ENCODE data around the gene HPN.
"Not testable (repeated sequence)": the region's sequence is repeated elsewhere in the genome, so short reads cannot be mapped to it uniquely, and the experiment has no call there.

HPN gene

DNA sequence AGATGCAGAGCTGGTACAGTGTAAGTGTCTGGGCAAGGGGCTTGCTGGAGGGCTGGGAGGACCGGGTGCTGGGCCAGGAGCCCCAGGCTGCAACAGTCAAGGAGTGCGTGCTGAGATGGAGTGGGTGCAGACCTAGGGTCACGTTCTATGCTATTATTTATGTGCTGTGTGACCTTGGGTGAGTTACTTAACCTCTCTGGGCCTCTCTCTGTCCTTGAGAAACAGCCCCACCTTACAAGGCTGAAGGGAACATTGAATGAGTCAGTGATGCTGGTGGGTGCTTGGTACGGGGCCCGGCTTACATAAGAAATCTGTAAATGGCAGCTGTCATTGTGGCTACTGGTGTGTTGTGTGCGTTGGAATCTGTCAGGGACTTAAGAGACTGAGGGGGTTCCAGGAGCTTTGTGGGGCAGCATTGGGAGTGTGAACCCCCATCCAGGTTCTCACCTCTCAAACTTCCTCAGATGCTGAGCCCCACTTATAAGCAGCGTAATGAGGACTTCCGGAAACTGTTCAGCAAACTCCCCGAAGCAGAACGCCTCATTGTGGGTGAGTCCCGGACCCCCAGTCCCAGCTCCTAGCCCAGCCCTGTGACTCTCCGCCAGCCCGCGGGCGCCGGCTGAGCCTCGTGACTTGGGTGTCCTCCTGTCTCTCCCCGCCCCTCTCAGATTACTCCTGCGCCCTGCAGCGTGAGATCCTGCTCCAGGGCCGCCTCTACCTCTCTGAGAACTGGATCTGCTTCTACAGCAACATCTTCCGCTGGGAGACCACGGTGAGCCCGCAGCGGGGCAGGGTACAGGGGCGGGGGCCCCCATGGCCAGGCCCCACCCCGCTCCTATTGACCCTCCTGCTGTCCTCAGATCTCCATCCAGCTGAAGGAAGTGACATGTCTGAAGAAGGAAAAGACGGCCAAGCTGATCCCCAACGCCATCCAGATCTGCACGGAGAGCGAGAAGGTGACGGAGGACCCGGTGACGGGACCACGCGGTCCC lies 31.8 kb upstream of the HPN start:
- no peak for DNase-seq (ENCODE audit: low read depth in 3 of 3)

DNA sequence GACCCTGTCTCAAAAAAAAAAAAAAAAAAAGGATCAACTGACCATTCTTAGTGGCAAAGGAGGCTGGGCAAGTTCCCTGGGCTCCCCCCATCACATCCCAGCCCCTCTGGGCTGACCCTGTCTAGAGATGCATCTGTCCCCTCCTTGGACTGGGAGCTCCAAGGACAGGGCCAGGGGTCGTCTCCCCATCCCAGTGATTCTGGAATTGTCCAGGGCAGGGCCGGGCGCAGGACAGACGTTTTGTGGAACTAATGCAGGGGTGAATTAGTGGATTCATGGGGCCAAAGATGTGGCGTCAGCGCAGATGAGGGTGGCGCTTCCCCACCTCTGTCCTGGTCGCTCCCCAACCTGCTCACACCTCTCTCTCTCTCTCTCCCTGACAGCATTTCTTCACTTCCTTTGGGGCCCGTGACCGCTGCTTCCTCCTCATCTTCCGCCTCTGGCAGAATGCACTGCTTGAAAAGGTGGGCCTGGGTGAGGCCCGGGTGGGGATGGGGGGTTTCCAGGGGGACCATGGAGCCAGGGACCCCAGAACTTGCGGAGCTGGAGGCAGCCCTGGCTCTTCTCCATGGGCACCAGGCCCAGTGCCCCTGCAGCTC lies 30.3 kb upstream of the HPN start:
- no peak for DNase-seq (ENCODE audit: low read depth in 3 of 3)

DNA sequence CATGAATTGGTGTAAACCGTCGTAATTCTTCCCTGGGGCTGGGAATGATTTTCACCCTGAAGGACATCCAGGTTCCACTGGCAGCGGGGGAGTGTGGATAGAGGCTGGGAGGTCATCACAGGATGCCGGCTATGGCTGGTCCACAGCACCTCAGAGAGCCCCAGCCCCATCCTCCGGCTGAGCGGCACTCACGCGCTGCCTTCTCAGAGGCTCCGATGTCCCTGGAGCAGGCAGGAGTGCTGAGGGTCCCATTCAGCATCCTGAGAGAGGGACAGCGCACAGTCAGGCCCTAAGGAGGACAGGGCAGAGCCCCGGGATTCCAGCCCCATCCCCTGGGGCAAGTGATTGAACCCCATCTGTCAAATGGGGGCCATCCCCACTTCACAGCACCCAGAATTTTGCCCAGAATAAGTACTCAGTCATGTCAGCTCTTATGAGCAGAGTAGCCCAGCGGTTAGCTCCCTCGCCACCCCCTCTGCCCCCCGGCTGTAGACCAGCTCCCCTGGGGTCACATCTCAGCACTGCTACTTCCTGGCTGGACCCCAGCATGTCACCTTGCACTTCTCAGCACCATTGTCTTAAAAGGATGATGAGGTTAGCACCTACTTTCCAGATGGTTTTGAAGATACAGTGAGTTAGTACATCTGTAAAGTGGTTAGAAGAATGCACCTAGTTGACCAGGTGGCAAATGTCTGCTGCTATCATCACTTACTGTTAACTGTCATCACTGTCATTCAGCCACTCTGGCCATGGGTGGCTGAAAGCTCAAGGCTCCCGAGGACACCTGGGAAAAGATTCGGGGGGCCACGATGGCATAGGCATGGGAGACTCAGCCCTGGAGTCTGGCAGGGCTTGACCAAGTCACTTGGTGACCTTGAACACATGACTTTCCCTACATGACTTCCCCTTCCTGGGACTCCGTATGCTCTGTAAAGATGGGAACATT lies 29.5 kb upstream of the HPN start:
- DNase-seq (ENCODE audit: low read depth in 3 of 3), result no peak

DNA sequence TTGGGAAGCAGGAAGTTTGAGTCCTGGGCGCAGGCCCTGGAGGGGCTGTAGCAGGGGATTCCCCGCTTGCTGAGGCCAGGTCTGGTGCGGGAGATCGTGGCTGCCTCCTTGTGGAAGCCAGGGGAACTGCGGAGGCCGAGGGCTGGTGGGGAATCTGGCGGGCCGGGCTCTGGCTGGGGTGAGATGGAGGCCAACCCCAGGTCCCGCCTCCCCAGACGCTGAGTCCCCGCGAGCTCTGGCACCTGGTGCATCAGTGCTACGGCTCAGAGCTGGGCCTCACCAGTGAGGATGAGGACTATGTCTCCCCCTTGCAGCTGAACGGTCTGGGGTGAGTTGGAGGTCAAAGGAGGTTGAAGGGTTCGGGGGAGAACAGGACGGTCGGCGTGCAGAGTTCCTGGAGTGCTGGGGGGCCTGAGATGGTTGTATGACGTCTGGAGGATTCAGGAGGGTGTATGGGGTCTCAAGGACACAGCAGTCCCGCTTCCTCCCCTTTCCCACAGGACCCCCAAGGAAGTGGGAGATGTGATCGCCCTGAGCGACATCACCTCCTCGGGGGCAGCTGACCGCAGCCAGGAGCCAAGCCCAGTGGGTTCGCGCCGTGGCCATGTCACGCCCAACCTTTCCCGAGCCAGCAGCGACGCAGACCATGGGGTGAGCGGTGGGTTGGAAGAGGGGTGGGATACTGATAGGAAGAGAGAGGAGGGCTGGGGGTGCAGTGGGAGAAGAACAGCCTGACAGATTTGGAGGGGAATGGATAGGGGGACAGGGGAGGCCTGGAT lies 28.3 kb upstream of the HPN start:
- DNase-seq (ENCODE audit: low read depth in 3 of 3), result peak; percentile 68 to 75 (median 70)

DNA sequence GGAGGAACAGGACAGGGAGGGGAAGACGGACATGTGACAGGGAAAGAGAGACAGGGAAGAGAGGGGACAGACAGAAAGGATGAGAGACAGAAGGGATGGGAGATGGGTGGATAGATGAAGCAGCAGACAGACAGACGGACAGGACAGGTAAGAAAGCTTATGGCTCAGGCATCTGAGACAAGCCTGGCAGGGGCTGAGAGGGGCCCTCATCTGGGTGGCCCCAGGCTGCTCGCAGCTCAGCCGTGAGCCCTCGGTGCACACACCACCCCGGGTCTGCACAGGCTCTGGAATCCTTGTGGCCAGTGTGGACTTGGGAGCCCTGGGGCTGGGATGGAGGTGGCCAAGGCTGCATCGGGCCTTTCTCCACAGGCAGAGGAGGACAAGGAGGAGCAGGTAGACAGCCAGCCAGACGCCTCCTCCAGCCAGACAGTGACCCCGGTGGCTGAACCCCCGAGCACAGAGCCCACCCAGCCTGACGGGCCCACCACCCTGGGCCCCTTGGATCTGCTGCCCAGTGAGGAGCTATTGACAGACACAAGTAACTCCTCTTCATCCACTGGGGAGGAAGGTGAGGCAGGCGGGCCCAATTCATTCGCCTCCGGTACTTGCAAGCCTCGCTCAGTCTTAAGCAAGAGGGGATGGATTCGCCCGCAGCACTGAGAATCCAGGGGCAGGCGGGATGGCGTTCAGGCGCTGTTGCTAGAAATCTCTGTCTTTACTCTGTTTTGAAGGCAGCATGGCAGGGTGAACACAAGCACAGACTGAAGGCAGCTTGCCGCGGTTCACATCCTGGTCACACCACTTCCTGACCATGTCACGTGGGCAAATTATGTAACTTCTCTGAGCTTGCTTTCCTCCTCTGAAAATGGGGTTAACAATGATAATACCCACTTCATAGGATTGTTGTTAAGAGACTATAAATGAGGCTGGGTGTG lies 27.4 kb upstream of the HPN start:
- DNase-seq (ENCODE audit: low read depth in 3 of 3), result no peak

DNA sequence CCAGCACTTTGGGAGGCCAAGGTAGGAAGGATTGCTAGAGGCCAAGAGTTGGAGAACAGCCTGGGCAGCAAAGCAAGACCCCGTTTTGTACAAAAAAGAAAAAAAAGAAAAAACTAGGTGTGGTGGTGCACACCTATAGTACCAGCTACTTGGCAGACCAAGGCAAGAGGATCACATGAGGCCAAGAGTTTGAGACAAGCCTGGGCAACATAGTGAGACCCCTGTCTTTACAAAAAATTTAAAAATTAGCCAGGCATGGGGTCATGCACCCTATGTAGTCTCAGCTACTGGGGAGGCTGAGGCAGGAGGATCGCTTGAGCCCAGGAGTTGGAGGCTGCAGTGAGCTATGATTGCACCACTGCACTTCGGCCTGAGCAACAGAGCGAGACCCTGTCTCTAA lies 26.7 kb upstream of the HPN start:
- DNase-seq (ENCODE audit: low read depth in 3 of 3), result not testable (repeated sequence)

DNA sequence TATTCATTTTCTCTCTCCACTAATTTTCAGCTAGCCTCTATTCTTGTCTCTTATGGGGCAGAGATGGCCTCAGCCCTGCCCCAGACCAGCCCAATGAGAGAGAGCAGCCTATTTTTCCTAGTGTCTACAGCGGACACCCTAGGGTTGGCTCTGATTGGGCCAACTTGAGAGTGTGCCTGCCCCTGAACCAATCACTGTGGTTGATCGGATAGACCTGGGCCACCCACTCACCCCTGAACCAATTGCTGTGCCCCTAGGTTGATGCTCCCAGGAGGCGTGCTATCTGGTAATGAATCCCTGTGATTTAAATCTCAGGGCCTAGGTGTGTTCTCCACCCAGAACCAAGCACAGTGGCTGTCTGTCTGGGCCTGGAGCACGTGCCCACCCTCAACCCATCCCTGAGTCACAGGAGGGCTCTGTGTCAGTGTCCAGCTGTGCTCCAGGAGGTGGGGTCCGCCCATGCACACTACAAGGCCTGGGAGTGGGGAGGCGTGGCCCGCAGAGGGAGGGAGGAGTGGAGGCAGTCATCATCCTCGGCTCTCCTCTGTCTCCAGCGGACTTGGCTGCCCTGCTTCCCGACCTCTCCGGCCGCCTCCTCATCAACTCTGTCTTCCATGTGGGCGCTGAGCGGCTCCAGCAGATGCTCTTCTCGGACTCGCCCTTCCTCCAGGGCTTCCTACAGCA lies 26.1 kb upstream of the HPN start:
- DNase-seq (ENCODE audit: low read depth in 3 of 3), result no peak

DNA sequence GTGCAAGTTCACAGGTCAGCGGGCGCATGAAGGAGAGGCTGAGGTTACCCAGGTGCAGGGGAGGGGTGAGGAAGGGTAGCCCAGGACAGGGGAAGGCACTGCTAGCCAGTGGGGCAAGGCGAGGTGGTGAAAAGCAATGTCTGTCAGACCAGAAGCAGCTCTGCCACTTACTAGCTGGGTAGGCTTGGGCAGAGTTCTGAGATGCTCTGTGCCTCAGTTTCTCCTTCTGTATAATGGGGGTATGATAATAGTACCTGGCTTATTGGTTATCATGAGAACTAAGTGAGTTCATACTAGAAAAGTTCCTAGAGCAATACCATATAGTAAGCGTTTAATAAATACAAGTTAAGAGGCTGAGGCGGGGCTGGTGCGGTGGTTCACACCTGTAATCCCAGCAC lies 25.6 kb upstream of the HPN start:
- no peak for DNase-seq (ENCODE audit: low read depth in 3 of 3)

DNA sequence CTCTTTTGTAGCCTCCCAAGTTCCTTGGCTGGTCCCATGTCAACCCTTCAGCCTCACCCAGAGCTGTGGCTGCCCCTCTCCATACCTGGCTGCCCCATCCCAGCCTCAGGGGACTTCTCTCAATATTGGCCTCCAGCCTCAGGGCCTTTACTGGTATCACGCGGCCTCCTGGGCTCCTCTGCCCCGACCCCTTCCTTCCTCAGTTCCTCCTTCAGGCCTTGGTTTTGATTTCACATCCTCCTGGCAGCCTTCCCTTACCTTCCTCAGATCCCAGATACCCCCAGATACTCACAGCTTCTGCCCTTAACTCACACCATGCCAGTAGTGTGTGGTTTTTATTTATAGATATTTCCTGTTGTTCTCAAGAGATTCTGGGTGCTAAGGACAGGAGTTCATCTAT lies 24.0 kb upstream of the HPN start:
- DNase-seq (ENCODE audit: low read depth in 3 of 3), result no peak

DNA sequence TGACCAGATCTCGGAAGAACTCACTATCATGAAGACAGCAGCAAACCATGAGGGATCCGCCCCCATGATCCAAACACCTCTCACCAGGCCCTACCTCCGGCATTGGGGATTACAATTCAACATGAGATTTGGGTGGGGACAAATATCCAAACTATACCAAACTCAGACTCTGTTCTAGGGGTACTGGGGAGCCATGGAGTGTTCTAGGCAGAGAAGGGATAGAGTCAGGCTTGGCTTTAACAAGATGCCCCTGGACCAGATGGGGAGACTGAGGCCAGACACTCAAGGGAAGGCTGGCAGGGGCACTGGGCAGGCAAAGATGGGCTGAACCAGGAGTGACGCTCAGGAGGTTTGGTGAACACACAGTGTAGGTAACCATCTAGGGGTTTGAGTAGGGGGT lies 23.1 kb upstream of the HPN start:
- no peak for DNase-seq (ENCODE audit: low read depth in 3 of 3)

DNA sequence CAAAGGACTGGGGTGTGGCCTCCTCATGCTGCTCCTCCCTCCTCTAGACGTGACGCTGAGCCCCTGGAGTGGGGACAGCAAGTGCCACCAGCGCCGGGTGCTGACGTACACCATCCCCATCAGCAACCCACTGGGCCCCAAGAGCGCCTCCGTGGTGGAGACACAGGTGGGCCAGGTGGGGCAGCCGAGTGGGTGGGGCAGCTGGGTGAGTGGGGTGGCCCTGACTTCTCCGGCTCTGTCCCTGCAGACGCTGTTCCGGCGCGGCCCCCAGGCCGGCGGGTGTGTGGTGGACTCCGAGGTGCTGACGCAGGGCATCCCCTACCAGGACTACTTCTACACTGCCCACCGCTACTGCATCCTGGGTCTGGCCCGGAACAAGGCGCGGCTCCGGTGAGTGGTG lies 22.4 kb upstream of the HPN start:
- DNase-seq (ENCODE audit: low read depth in 3 of 3), result no peak

DNA sequence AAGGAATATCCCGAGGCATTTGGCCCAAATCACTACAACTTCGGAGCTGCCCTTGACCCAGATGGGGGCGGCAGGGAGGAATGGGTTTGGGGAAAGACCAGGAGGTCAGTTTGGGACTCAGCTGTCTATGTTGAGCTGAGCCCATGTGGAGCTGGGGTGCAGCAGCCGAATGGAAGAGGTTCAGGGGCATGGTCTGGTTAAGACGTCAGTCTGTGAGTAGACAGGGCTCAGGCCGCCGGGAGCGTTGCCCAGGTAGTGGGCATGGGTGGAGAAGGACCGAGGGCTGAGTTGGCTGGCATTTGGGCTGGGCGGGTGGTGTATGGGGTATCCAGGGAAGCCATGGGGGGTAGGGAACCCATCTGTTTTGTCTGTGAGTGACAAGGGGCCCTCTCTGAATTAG lies 20.5 kb upstream of the HPN start:
- DNase-seq (ENCODE audit: low read depth in 3 of 3), result no peak

DNA sequence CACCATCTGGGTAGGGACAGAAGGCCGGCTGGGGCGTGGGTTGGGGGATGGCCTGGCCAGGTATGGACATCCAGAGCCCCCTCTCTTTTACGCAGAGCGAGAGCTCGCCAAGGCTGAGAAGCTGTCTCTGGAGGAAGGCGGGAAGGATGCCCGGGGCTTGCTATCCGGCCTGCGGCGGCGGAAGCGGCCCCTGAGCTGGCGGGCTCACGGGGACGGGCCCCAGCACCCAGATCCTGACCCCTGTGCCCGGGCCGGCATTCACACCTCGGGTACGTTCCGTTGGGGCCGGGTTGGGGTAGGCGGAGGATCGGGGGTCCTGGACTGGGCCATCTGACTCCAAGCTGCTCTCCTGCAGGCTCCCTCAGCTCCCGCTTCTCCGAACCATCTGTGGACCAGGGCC lies 19.9 kb upstream of the HPN start:
- DNase-seq (ENCODE audit: low read depth in 3 of 3), result no peak

DNA sequence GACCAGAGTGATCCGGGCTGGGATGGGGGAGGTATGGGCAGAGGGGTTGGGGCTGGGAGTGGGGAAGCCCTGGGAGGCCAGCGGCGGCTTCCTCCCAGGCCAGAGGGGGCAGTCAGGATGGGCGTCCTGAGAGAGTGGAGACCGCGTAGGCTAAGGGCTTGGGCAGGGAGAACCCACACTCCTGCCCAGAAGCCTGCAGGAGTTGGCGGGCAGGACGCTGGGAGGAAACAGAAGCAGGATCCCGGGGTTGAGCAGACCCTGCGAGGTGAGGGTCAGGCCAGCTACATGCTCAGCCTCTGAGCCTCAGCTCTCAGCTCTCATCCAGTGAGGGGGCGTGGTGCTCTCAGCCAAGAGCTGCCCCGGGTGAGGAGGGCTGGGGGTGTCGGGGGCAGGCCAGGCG lies 19.1 kb upstream of the HPN start:
- no peak for DNase-seq (ENCODE audit: low read depth in 3 of 3)

DNA sequence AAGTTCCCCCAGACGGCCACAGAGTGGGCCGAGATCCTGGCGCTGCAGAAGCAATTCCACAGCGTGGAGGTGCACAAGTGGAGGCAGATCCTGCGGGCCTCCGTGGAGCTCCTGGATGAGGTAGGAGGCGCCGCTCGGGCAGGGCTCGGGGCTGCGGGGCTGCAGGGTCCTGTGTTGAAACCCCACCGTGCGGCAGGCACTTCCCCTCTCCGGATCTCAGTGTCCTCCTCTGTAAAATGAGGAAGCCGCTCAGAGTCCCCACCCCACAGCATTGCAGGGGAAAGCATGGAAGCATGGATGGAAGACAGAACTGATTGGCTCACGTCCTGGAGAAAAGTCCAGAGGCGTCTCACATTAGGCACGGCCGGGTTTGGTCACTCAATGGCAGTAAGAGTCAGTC lies 18.1 kb upstream of the HPN start:
- no peak for DNase-seq (ENCODE audit: low read depth in 3 of 3)

DNA sequence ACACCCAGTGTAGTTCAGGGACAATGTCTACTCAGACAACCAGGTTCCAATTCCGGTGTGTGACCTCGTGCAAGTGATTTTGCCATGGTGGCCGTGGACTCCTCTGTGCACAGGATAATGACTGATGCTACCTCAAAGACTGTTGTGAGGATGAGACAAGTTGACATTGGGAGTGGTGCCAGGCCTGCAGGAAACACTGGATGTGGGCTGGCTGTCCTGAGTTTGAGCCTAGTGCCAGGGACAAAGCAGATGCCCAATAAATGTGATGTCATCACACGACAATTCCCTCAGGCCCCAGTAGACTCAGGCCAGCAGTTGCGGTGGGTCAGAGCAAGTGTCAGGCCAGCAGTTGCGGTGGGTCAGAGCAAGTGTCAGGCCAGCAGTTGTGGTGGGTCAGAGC lies 17.4 kb upstream of the HPN start:
- no peak for DNase-seq (ENCODE audit: low read depth in 3 of 3)

DNA sequence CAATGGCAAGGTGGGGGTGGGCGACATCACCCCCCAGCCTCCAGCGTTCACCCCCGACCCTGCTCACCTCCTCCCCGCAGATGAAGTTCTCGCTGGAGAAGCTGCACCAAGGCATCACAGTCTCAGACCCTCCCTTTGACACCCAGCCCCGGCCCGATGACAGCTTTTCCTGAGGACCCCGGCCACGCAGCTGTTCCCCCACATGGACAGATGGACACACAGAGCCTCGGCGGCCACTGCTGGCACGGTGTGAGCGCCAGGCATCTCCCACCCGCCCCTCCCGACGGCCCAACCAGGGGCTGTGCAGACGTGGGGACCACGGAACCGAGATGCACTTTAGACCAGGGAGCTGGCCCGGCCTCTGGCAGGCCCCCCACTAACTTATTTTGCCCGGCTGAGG lies 15.6 kb upstream of the HPN start:
- no peak for DNase-seq (ENCODE audit: low read depth in 3 of 3)

DNA sequence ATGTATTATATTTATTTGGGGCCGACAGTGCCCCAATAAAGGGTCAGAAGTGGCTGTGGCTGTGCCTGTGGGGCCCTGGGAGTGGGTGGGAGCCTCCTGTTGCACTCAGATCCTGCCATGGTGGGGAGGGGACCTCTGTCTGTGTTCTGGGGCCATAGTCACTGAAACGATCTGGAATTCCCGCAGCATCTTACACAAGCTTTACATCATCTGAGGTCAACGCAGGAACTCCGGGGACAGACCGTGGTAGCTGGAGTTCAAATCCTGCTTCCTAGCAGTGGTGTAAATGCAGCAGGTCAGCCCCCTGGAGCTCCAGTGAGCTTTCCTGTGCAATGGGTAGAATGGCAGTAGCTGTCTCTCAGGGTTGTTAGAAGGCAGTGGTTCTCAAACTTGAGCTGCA lies 15.1 kb upstream of the HPN start:
- DNase-seq (ENCODE audit: low read depth in 3 of 3), result no peak

DNA sequence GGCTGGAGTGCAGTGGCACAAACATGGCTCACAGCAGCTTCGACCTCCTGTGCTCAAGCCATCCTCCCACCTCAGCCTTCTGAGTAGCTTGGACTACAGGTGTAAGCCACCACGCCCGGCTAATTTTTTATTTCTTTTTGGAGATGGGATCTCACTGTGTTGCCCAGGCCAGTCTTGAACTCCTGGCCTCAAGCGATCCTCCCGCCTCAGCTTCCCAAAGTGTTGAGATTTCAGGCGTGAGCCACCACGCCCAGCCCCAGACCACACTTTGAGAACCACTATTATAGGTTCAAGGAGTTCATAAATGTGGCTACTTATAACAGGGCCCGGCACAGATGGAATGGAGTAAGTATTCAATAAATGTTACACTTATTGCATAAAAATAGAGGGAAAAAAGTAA lies 14.5 kb upstream of the HPN start:
- no peak for DNase-seq (ENCODE audit: low read depth in 3 of 3)

Data from stimulated activated CD4-positive, alpha-beta T cell treated with anti-CD3 and anti-CD28 coated beads, TNF-alpha, amount 100 ng/mL, for 48 hours (primary cell).